ENCODE measurements around the gene TRMT6. TPM values are rescaled to one million over a fixed set of nuclear protein-coding genes. Genes with fewer than 3 reads are reported as not detected.

Gene TRMT6
- total and polyA plus RNA-seq, 12 donors: 3.7 to 12.8 (median 9.2) TPM

GRCh38 chr20:5968462-5968861, 18.1 kb upstream of the TRMT6 start:
- H3K4me3 ChIP-seq: no peak overlapping the region
- peaks cover 0 to 58% (median 7%) of the 10 kb centered on the region in 9 donors for H3K36me3 ChIP-seq
- WGBS, 2 donors: 90 to 95% methylated on average over 3 of the region's 3 CpGs
- intact Hi-C loops (cut with DNase I): no loop called here
- no peak for DNase-seq
- no peaks in the 10 kb centered on the region for H3K9me3 ChIP-seq
- H3K4me1 ChIP-seq: no peaks in the 10 kb centered on the region
- H3K27ac ChIP-seq: no peak overlapping the region
- H3K27me3 ChIP-seq: no peaks in the 10 kb centered on the region
- TF ChIP-seq CTCF (IDR thresholded peaks at IDR 0.05): no peak
- ATAC-seq: no peak

- no peaks in the 10 kb centered on the region for H3K27me3 ChIP-seq
- DNase-seq: no peak
- H3K27ac ChIP-seq: no peak overlapping the region
- no peak overlapping the region for H3K4me3 ChIP-seq
- intact Hi-C loops (cut with DNase I): no loop called here
- 97% methylated on average over 6 of the region's 6 CpGs for WGBS, 2 donors
- no peaks in the 10 kb centered on the region for H3K4me1 ChIP-seq
- ATAC-seq: no peak
- H3K36me3 ChIP-seq: peaks cover 0 to 58% (median 7%) of the 10 kb centered on the region in 9 donors
- H3K9me3 ChIP-seq: no peaks in the 10 kb centered on the region
- no peak for TF ChIP-seq CTCF (IDR thresholded peaks at IDR 0.05)
These were observed 17.1 kb upstream of the TRMT6 start for GRCh38 chr20:5967469-5967868.

- Histone ChIP-seq H3K4me3 (peak overlapping the region; percentile 69 to 98 (median 84)), H3K36me3 (peaks cover 0 to 62% (median 22%) of the 10 kb centered on the region in 9 donors), H3K4me1 (peaks cover 0 to 37% (median 19%) of the 10 kb centered on the region in 9 donors), H3K9me3 (no peaks in the 10 kb centered on the region), H3K27me3 (no peaks in the 10 kb centered on the region), H3K27ac (peak overlapping the region in 9 of 10 donors; percentile 59 to 87 (median 77))
- 1% methylated on average over 11 of the region's 11 CpGs for WGBS, 2 donors
- intact Hi-C loops (cut with DNase I): loop anchor here in 6 of 10 donors (2.0 to 10.0 kb wide), 6 partner anchors 122 to 395 kb away; no protein-coding TSS in a partner anchor
- TF ChIP-seq CTCF (IDR thresholded peaks at IDR 0.05): no peak
- DNase-seq (no peak), ATAC-seq (peak in 2 of 8 donors; percentile 4 to 6)
These were observed 426 bp downstream of the TRMT6 start for GRCh38 chr20:5949943-5950270.

- peaks cover 0 to 64% (median 31%) of the 10 kb centered on the region in 9 donors for H3K36me3 ChIP-seq
These were observed 3.1 kb downstream of the TRMT6 start for GRCh38 chr20:5947276-5947675.

More at GRCh38 chr20:5947276-5947675, 3.1 kb downstream of the TRMT6 start:
- no peak for DNase-seq
- no peaks in the 10 kb centered on the region for H3K27me3 ChIP-seq
- 87 to 90% methylated on average over 6 of the region's 6 CpGs for WGBS, 2 donors
- H3K9me3 ChIP-seq: no peaks in the 10 kb centered on the region
- no peak for ATAC-seq
- H3K4me1 ChIP-seq: peaks cover 0 to 37% (median 19%) of the 10 kb centered on the region in 9 donors
- no peak overlapping the region for H3K27ac ChIP-seq
- no peak for TF ChIP-seq CTCF (IDR thresholded peaks at IDR 0.05)
- intact Hi-C loops (cut with DNase I): no loop called here
- H3K4me3 ChIP-seq: no peak overlapping the region
